ENCODE measurements around the gene USP2. TPM values are rescaled to one million over a fixed set of nuclear protein-coding genes. Genes with fewer than 3 reads are reported as not detected.
A peak's percentile ranks its signal among the peaks of the same experiment; 100 is the strongest.

The USP2 gene
- total RNA-seq, 1 experiment from 2014 or later: 14.4 TPM

GRCh38 chr11:119370486-119371046 lies 10.9 kb downstream of the USP2 start:
- BruUV-seq (replicated peaks): no TSS peak
- Histone ChIP-seq H3K4me3 (ENCODE audit: low read depth, low read length) (no peak overlapping the region), H3K36me3 (ENCODE audit: control insufficient read depth, insufficient read depth, low read length) (no peaks in the 10 kb centered on the region), H3K4me1 (peaks cover 54% of the 10 kb centered on the region), H3K27me3 (replicated peaks; ENCODE audit: control insufficient read depth, insufficient read depth, low read length) (no peaks in the 10 kb centered on the region), H3K9me3 (no peaks in the 10 kb centered on the region)
- H3K4me3 Mint-ChIP-seq (ENCODE audit: unreplicated experiment): no peak overlapping the region
- H3K27me3 Mint-ChIP-seq (ENCODE audit: insufficient read depth, unreplicated experiment): no peaks in the 10 kb centered on the region
- TF ChIP-seq CTCF (IDR thresholded peaks at IDR 0.05; ENCODE audit: insufficient read depth in 1 of 2, low read depth in 1 of 2, low read length in 1 of 2, severe bottlenecking in 1 of 2, unreplicated experiment in 1 of 2): no peak
- H3K36me3 Mint-ChIP-seq (ENCODE audit: insufficient read depth, unreplicated experiment): no peaks in the 10 kb centered on the region
- H3K27ac Mint-ChIP-seq (ENCODE audit: unreplicated experiment): peak overlapping the region; percentile 62
- intact Hi-C loops (cut with micrococcal nuclease; ENCODE audit: unreplicated experiment): no loop called here
- ChIA-PET CTCF (interaction anchor here (1.0 to 11.8 kb wide), 5 partner anchors 9 to 48 kb away, joined by 3 to 220 read pairs (median 5); partner anchors contain the start of gene C1QTNF5), POLR2A (interaction anchor here (0.8 kb wide), 1 partner anchor 9 kb away, joined by 3 read pairs; no protein-coding TSS in a partner anchor)
- DNase-seq: peak in 1 of 2 experiments; percentile 26
- H3K4me1 Mint-ChIP-seq (ENCODE audit: low read depth, unreplicated experiment): peaks cover 48% of the 10 kb centered on the region
- no peaks in the 10 kb centered on the region for H3K9me3 Mint-ChIP-seq (ENCODE audit: unreplicated experiment)

GRCh38 chr11:119369132-119369925 lies 12.2 kb downstream of the USP2 start:
- intact Hi-C loops (cut with micrococcal nuclease; ENCODE audit: unreplicated experiment): loop anchor here (2.0 kb wide), 1 partner anchor 17 kb away; no protein-coding TSS in a partner anchor
- H3K4me1 ChIP-seq: peaks cover 64% of the 10 kb centered on the region
- H3K36me3 ChIP-seq (ENCODE audit: control insufficient read depth, insufficient read depth, low read length): no peaks in the 10 kb centered on the region
- Mint-ChIP-seq H3K36me3 (ENCODE audit: insufficient read depth, unreplicated experiment) (no peaks in the 10 kb centered on the region), H3K4me1 (ENCODE audit: low read depth, unreplicated experiment) (peaks cover 60% of the 10 kb centered on the region), H3K27me3 (ENCODE audit: insufficient read depth, unreplicated experiment) (no peaks in the 10 kb centered on the region), H3K9me3 (ENCODE audit: unreplicated experiment) (no peaks in the 10 kb centered on the region), H3K4me3 (ENCODE audit: unreplicated experiment) (no peak overlapping the region), H3K27ac (ENCODE audit: unreplicated experiment) (peak overlapping the region; percentile 93)
- BruUV-seq (replicated peaks): no TSS peak
- H3K27me3 ChIP-seq (replicated peaks; ENCODE audit: control insufficient read depth, insufficient read depth, low read length): no peaks in the 10 kb centered on the region
- H3K9me3 ChIP-seq: no peaks in the 10 kb centered on the region
- H3K4me3 ChIP-seq (ENCODE audit: low read depth, low read length): no peak overlapping the region
- POLR2A ChIA-PET: interaction anchor here (1.1 to 1.8 kb wide), 3 partner anchors 11 to 31 kb away, joined by 3 to 7 read pairs (median 6); partner anchors contain the start of gene C1QTNF5
- CTCF ChIA-PET: interaction anchor here (0.6 to 11.8 kb wide), 7 partner anchors 9 to 260 kb away, joined by 3 to 220 read pairs (median 6); partner anchors contain the start of genes C1QTNF5, MCAM and USP2
- no peak for DNase-seq
- TF ChIP-seq CTCF (IDR thresholded peaks at IDR 0.05; ENCODE audit: insufficient read depth in 1 of 2, low read depth in 1 of 2, low read length in 1 of 2, severe bottlenecking in 1 of 2, unreplicated experiment in 1 of 2): no peak
